IMR-90 (cell line): ENCODE results near the gene GRM5. TPM values are rescaled to one million over a fixed set of nuclear protein-coding genes. Genes with fewer than 3 reads are reported as not detected.

ENCODE experiments used
- ATAC-seq: fragments of 200-7000 bp; cut with Tn5 transposase; 2 replicates; pipeline ENCODE4 v1.9.1; 2020; ENCODE audit warnings: low read depth, mild to moderate bottlenecking, moderate library complexity
- BruUV-seq: library from RNA; stranded (reverse); fragments of 400-500 nt; replicated peaks from 2 replicates; lab custom pipeline; 2021; lab: Mats Ljungman, UMichigan
- CTCF ChIA-PET: fragments of 300-600 bp; formaldehyde crosslinking; extraction: SDS; loops from one replicate; lab custom pipeline; 2021; ENCODE audit warnings: antibody characterized with exemption; lab: Yijun Ruan, JAX
- POLR2A ChIA-PET: fragments of 300-600 bp; sonication (Branson Sonifier 250); formaldehyde crosslinking; loops from one replicate; lab custom pipeline; 2022; ENCODE audit warnings: antibody characterized with exemption; ENCODE audit not compliant: unreplicated experiment; lab: Charles Lee
- DNase-seq: peaks from one replicate; pipeline ENCODE4 v3.0.0; 2013
- H2AFZ ChIP-seq: replicated peaks from 2 replicates; pipeline ENCODE3; 2013; ENCODE audit warnings: low read length, mild to moderate bottlenecking; ENCODE audit not compliant: poor library complexity
- H2AK5ac ChIP-seq: 2 replicates; pipeline ENCODE4 v1.6.1; 2013; ENCODE audit warnings: low read depth, low read length, inconsistent platforms
- H2AK9ac ChIP-seq: replicated peaks from 2 replicates; pipeline ENCODE3; 2013; ENCODE audit warnings: mild to moderate bottlenecking, low read depth, low read length, moderate library complexity; ENCODE audit not compliant: poor library complexity
- H2BK120ac ChIP-seq: 2 replicates; pipeline ENCODE4 v1.6.1; 2013; ENCODE audit warnings: low read depth, low read length, inconsistent platforms
- H2BK15ac ChIP-seq: 3 replicates; pipeline ENCODE4 v1.6.1; 2013; ENCODE audit warnings: low read depth, low read length, inconsistent platforms
- H2BK20ac ChIP-seq: 2 replicates; pipeline ENCODE4 v1.6.1; 2013; ENCODE audit warnings: low read depth, mild to moderate bottlenecking, inconsistent platforms, low read length, moderate library complexity
- H2BK5ac ChIP-seq: 2 replicates; pipeline ENCODE4 v1.6.1; 2013; ENCODE audit warnings: mild to moderate bottlenecking, low read depth, low read length, inconsistent platforms; ENCODE audit not compliant: poor library complexity, severe bottlenecking
- H3K14ac ChIP-seq: replicated peaks from 2 replicates; pipeline ENCODE4 v1.6.1; 2013; ENCODE audit warnings: low read depth, low read length, inconsistent platforms
- H3K18ac ChIP-seq: 2 replicates; pipeline ENCODE4 v1.6.1; 2013; ENCODE audit warnings: low read depth, low read length, control low read depth
- H3K23ac ChIP-seq: 2 replicates; pipeline ENCODE4 v1.6.1; 2013; ENCODE audit warnings: low read depth, low read length, inconsistent platforms
- H3K27ac ChIP-seq: 2 replicates; pipeline ENCODE4 v1.5.1; 2013; ENCODE audit warnings: mild to moderate bottlenecking, control low read depth, low read length; ENCODE audit not compliant: insufficient read depth
- H3K27me3 ChIP-seq: 2 replicates; pipeline ENCODE4 v1.6.1; 2013; ENCODE audit warnings: low read length; ENCODE audit not compliant: control insufficient read depth, insufficient read depth
- H3K36me3 ChIP-seq: 2 replicates; pipeline ENCODE4 v1.6.1; 2013; ENCODE audit warnings: low read length, mixed read lengths; ENCODE audit not compliant: control insufficient read depth, insufficient read depth
- H3K4ac ChIP-seq: 2 replicates; pipeline ENCODE4 v1.6.1; 2013; ENCODE audit warnings: low read depth, low read length, inconsistent platforms
- H3K4me1 ChIP-seq: 2 replicates; pipeline ENCODE4 v1.6.1; 2013; ENCODE audit warnings: low read length, mixed read lengths; ENCODE audit not compliant: control insufficient read depth, insufficient read depth
- H3K4me2 ChIP-seq: 2 replicates; pipeline ENCODE4 v1.6.1; 2013; ENCODE audit warnings: low read depth, mild to moderate bottlenecking, control low read depth, low read length, moderate library complexity
- H3K4me3 ChIP-seq: 2 replicates; pipeline ENCODE4 v1.5.1; 2013; ENCODE audit warnings: low read depth, mild to moderate bottlenecking, control low read depth, low read length, moderate library complexity; ENCODE audit not compliant: insufficient read depth
- H3K56ac ChIP-seq: 2 replicates; pipeline ENCODE4 v1.6.1; 2013; ENCODE audit warnings: low read length, inconsistent platforms; ENCODE audit not compliant: insufficient read depth; ENCODE audit errors: extremely low read depth
- H3K79me1 ChIP-seq, 2 experiments: 2 replicates each; pipeline ENCODE4 v1.6.1; 2013; ENCODE audit warnings: low read length in 2 of 2, inconsistent platforms in 1 of 2, low read depth in 1 of 2
- H3K9ac ChIP-seq: 2 replicates; pipeline ENCODE4 v1.6.1; 2013; ENCODE audit warnings: low read depth, low read length, control low read depth
- H3K9me1 ChIP-seq: 2 replicates; pipeline ENCODE4 v1.6.1; 2013; ENCODE audit warnings: low read length, inconsistent platforms; ENCODE audit not compliant: insufficient read depth
- H3K9me3 ChIP-seq: 2 replicates; pipeline ENCODE4 v1.6.1; 2013; ENCODE audit warnings: low read length; ENCODE audit not compliant: control insufficient read depth, insufficient read depth
- H4K20me1 ChIP-seq: 2 replicates; pipeline ENCODE4 v1.6.1; 2013; ENCODE audit warnings: low read length, inconsistent platforms; ENCODE audit not compliant: insufficient read depth
- H4K5ac ChIP-seq: 2 replicates; pipeline ENCODE4 v1.6.1; 2013; ENCODE audit warnings: mild to moderate bottlenecking, low read depth, low read length, control low read depth
- H4K8ac ChIP-seq, 2 experiments: 2 replicates each; pipeline ENCODE4 v1.6.1; 2013; ENCODE audit warnings: low read depth in 2 of 2, low read length in 2 of 2, control low read depth in 1 of 2, inconsistent platforms in 1 of 2
- H4K91ac ChIP-seq: 2 replicates; pipeline ENCODE4 v1.6.1; 2013; ENCODE audit warnings: low read depth, low read length, inconsistent platforms; ENCODE audit not compliant: insufficient read depth
- BHLHE40 ChIP-seq: fragments of 150-350 bp; IDR thresholded peaks from 2 replicates; pipeline ENCODE4 v1.6.1; 2016; ENCODE audit warnings: mild to moderate bottlenecking, low read depth, low read length
- CTCF ChIP-seq: conservative IDR thresholded peaks from 2 replicates; pipeline ENCODE4 v1.5.1; 2012; ENCODE audit warnings: mild to moderate bottlenecking, low read depth, low read length, improper control_type of control experiment
- RAD21 ChIP-seq: IDR thresholded peaks from 2 replicates; pipeline ENCODE4 v1.6.1; 2012; ENCODE audit warnings: low read length, improper control_type of control experiment
- RCOR1 ChIP-seq: IDR thresholded peaks from 2 replicates; pipeline ENCODE4 v1.6.1; 2012; ENCODE audit warnings: mild to moderate bottlenecking, low read length, improper control_type of control experiment; ENCODE audit not compliant: insufficient replicate concordance
- SMC3 ChIP-seq: fragments of 150-350 bp; IDR thresholded peaks from 2 replicates; pipeline ENCODE4 v1.6.1; 2016; ENCODE audit warnings: low read depth, mild to moderate bottlenecking, antibody characterized with exemption, low read length, moderate library complexity
- WGBS, 2 experiments: methylation state at CpG; one replicate each; pipeline versions ENCODE4 v1.1.5 to v1.1.7; 2013; ENCODE audit warnings: missing lambda C conversion rate in 2 of 2; ENCODE audit not compliant: insufficient read length in 1 of 2; ENCODE audit errors: extremely low coverage in 2 of 2; 5-methylcytosine and 5-hydroxymethylcytosine counted together
- dilution Hi-C: fragments of 300-500 bp; cut with HindIII; formaldehyde crosslinking; loops from one replicate; pipeline ENCODE4 v1.14.3; 2018; ENCODE audit warnings: low sequenced_read_pairs; ENCODE audit not compliant: unreplicated experiment
- in situ Hi-C: fragments of 300-500 bp; cut with MboI; formaldehyde crosslinking; loops from 3 replicates; pipeline ENCODE4 v1.14.3; 2019; ENCODE audit warnings: low sequenced_read_pairs, inconsistent platforms, mixed read lengths
- intact Hi-C: fragments of 100-400 bp; cut with micrococcal nuclease; formaldehyde crosslinking; loops from 2 replicates; pipeline ENCODE4 v1.10.0; 2022
- polyA plus RNA-seq, 3 experiments: library from polyadenylated mRNA; depleted of rRNA; stranded (reverse); fragments of >200 nt; gene quantifications; 2 replicates each; pipeline ENCODE4 v1.2.3, GENCODE V29; 2012; ENCODE audit warnings: low replicate concordance in 1 of 3
- total RNA-seq: library from RNA; depleted of rRNA; stranded (reverse); fragments of >200 nt; gene quantifications from 2 replicates; pipeline ENCODE4 v1.2.3, GENCODE V29; 2012

Gene GRM5
- total and polyA plus RNA-seq, 2 of the 4 experiments (the other 2 are of a cell fraction), result under 0.01 TPM

GRCh38 chr11:88579466-88579865 lies 486.3 kb downstream of the GRM5 start:
- Histone ChIP-seq H4K91ac (no peak overlapping the region), H2AK5ac (no peak overlapping the region), H4K5ac (no peak overlapping the region), H4K20me1 (no peaks in the 10 kb centered on the region), H2BK120ac (no peak overlapping the region), H3K27me3 (no peaks in the 10 kb centered on the region), H3K14ac (no peak overlapping the region), H3K4me1 (no peaks in the 10 kb centered on the region), H3K18ac (no peak overlapping the region), H3K56ac (no peak overlapping the region), H3K9me1 (no peaks in the 10 kb centered on the region), H3K79me1 (no peaks in the 10 kb centered on the region), H3K23ac (no peak overlapping the region), H3K4ac (no peak overlapping the region), H3K4me3 (no peak overlapping the region), H2BK15ac (no peak overlapping the region), H3K4me2 (no peak overlapping the region), H3K36me3 (no peaks in the 10 kb centered on the region), H2BK20ac (no peak overlapping the region), H2BK5ac (no peak overlapping the region), H2AK9ac (no peak overlapping the region), H4K8ac (no peak overlapping the region), H3K27ac (no peak overlapping the region), H3K9ac (no peak overlapping the region), H2AFZ (no peak overlapping the region), H3K9me3 (no peaks in the 10 kb centered on the region)
- CTCF ChIA-PET, result no interaction called here
- ATAC-seq (no peak), DNase-seq (no peak)
- dilution Hi-C loops (no loop called here), intact Hi-C loops (no loop called here), in situ Hi-C loops (no loop called here)
- POLR2A ChIA-PET, result no interaction called here
- WGBS, 2 experiments, result 40 to 91% methylated on average over 1 of the region's 1 CpG
- no peak for TF ChIP-seq SMC3
- TF ChIP-seq RCOR1, result no peak
- no peak for TF ChIP-seq BHLHE40
- no peak for TF ChIP-seq RAD21
- no peak for TF ChIP-seq CTCF
- no TSS peak for BruUV-seq
